Iris pigment epithelial cell (primary cell): Measurements from ENCODE around the gene FAM222A.
A peak's percentile ranks its signal among the peaks of the same experiment; 100 is the strongest.

Experiments
- DNase-seq: peaks from one replicate; pipeline ENCODE4 v3.0.0-alpha.2; 2011; ENCODE audit warnings: low read depth

Gene FAM222A

DNA sequence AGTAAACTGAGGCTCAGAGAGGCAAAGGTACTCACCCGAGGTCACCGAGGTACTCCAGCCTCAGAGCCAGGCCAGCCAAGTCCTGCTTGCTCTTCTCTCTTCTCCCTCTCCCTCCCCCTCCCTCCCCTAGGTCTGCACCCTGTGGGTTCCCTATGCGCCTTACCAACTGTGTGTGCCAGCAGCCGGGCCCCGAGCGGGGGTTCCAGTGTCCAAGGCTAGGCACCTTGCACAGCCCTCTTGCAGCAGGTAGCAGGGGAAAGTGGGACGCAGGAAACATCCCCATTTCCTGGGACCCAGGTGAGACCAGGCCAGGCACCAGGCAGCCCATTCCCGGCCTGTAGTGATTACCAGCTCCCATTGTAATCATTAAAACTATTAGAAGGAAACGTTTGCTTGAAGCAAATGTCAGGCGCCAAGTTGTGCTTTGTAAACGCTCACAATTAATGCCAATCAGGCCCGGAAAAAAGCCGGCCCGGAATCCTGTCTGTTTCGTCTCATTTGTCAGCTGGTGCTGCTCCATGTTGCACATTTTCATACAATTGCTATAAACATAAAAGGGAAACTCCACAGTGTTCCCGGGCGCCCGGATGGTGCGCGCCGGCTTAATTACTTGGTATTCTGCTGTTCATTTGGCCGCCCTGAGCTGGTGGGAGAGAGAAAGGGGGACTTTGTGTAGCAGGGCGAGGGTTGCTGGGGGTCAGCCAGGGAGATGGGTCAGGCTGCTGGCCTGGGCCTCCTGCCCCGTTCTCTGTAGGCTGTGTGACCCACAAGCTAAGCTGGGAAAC is 11.9 kb downstream of the FAM222A start:
- DNase-seq = no peak

DNA sequence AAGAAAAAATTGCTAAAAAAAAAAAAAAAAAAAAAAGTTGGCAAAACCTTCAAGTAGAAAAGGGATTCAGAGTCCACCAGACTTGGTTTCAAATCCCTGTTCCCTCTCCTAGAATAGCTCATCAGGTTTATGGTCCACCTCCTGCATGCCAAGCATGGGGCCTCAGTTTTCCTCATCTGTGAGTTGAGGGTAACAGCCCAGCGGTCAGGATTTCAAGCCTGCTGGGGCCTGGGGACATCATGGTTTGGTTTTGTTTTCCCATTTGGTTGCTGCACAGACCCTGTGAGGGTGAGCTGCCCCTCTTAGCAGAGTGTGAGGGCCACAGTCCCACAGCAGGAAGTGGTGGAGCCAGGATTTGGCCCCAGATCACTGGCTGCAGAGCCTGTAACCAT is 12.5 kb downstream of the FAM222A start:
- DNase-seq = no peak

DNA sequence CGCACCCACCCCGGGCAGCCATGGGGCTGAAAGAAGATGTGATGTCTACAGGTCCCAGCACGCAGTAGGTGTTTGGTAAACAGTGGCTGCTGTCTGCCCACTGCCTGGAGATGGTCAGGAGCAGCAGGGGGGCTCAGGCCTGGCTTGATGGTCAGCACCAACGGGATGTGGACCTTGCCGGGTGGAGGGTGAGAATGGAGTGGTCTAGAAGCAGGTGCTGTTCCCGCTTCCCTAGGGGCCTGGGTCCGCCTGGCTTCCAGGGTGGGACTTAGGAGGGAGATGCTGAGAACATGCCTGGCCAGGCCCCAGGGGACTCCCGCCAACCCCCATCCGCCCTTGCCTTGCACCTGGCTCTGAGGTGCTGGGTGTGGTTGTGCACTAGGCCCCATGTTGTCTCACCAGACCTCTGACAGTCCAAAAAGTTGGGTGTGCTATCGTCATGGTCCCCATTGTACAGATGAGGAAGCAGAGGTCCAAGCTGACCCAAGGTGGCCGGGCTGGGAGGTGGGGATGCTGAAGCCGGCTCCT is 12.9 kb downstream of the FAM222A start:
- no peak for DNase-seq

DNA sequence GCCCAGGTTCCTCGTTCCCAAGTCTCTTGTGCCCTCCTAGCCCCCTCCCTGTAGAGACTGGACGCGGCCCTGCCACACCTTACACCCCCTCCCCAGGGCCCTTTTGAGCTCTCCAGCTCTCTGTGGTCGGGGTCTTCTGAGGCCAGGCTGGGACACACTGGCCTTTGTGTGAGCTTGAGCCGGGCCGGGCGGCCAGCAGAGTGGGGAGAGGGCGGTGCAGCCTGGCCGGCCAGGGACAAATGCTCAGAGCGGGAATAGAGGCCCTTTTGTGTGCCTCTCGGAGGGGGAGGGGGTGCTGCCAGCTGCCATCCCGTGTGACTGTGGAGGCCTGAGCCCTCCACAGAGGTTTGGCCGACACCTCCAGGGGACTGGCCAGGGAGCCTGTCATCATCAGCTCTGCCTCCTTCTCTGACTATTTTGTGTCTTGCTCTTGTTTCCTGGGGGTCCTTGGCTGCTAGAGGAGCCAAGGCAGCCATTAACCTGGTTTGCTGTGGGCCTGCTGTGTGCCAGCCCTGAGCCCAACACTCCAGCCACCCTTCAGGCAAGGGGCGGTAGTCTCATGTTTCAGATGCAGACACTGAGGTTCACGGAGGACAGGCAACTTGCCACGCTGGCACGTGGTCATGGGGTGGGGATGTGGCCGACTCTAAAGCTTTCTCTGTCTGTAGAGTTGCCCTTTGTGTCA is 13.6 kb downstream of the FAM222A start:
- DNase-seq = no peak

DNA sequence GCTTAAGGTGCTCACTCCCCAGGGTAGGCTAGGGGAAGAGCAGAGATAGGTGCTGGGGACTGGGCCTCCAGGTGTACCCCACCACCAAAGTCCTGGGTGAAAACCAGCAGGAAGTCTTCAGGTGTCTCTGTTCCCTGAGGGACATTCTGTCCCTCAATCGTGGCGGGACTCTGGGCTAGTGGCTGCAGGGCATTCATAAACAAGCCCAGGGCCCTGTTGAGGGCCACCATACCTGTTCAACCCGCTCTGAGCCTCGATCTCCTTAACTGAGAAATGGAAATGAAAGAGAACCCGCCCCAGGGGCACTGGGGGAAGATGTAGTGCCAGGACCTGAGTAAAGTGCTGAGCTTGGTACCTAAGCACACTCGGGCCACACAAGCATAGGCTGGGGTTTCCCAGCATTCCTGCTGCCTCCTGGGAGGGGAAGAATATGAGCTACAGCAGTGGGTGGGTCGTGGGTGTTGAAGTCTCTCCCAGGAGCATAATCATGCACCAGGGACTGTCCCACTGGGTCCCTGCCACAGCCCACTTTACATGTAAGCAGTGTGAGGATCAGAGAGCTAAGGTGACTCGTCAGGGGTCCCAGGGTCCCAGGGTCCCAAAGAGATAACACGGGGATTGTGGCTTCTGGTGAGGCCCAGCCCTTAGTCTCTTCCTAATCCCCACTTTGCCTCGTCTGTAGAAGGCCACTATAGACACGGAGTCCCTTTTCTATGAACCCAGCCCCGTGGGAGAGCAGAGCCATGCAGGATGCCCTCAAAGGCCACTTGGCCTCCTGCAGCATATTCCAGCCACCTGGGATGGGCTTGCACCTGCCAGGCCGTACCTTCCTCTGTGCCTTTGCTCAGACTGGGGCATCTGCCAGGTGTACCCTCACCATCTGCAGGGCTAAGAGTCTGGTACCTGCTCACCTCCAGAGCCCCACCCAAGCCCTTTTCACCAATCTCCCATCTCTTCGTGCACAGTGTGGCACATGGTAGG is 14.4 kb downstream of the FAM222A start:
- DNase-seq = no peak

DNA sequence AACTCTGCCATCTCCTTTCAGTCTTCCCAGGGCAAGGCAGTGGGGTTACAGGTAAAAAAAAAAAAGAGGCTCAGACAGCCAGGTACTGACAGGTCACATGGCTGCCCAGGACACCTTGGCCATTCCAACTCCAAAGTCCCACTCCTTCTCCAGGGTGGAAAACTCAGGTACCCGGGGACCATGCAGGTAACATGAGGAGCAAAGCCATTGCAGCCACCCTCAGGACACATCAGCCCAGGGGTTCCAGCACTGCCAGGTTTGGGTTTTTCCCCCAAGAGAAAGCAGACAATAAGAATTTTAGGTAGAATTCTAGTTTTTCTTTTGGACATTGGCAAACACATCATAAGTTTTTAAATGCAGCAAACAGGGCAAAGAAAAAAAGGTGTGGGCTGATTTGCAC is 15.3 kb downstream of the FAM222A start:
- DNase-seq = no peak

DNA sequence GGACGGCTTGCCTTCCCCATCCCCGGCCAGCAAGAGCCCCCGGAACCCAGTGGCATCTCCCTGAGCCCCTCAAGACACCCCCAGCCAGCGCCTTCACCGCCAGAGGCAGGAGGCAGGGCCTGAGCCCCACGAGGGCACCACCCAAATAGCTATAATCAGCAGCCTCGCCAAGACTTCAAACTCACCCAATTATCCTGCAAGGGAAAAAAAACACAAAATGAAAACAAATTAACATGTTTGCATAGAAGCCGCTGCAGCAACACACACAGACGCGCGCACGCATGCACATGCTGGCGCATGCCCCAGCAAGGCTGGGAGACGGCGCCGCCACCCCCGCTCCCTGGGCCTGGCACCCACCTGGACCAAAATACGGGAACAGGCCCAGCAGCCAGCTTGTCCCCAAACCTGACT is 15.8 kb downstream of the FAM222A start:
- DNase-seq = no peak

DNA sequence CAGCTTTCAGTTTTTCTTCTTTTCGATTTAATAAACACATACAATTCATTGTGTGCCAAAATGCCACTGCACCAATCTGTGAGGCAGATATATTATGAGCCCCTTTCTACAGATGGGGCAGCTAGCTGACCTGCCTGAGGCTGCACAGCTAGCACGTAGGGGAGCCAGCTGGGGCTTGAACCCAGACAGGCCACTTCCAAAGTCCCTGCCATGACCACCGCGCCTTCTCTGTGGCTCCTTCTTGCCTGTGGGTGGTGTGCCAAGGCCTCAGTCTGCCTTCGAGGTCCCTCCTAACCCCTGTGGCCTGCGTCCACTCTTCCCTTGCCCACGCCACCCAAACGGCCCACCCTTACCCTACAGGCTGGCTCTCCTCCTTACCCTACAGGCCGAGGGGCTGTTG is 16.2 kb downstream of the FAM222A start:
- DNase-seq = no peak

DNA sequence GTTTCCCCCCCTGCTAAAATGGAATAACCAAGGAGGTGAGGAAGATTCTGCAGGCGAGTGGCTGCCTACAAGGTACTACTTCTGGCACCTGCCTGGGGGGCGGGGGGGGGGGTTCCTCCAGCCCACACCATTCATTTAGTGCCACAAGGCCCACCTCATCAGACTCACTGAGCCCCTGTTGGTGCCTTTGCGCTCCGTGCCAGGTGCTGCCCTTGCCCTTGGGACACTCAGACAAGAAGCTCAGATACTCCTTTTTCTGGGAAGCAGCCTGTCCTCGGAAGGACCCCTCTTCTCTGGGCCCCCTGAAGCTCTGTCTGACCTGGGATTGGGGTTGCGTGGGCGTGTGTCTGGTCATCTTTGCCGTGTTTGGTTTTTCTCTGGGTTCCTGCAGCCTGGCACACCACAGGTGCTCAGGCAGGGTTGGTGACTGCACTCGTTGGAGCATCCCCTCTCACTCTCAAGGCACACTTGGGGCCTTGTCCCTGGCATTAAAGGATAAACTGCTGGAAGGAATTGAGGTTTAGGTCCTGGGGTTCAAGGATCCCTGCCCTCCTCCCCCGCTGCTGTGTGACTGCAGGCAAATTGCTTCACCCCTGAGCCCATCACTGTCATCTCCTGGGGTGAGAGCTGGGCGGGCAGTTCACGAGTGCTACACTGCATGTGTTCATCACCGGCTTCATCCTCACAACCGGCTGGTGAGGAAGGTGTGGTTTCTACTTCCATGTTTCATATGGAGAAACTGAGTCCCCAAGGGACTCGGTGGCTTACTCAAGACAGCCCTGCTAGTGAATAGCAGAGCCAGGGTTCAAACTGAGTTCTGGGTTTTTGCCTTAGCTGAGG is 16.9 kb downstream of the FAM222A start:
- no peak for DNase-seq

DNA sequence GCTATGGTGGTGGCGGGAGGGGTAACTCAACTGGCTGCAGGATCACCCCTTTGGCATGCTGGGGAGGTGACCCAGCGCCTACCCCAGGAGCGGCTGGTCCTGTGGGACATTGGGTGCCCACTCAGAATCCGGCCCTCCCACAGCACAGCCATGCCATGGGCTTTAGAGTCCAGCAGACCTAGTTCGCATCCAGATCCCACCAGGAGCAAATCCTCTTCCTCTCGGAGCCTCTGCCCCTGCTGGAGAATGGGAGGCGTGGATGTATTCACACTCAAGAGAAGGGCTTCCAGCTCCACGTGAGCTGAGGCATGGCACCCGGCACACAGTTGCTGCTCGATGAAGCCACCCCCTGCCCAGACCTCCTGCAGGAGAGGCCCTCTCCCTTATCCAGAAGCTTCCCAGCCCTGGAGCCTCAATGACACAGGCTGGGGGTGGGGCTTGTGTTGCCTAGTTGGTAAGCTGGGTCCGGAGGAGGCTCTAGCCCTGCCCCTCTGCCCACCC is 17.7 kb downstream of the FAM222A start:
- DNase-seq = no peak

DNA sequence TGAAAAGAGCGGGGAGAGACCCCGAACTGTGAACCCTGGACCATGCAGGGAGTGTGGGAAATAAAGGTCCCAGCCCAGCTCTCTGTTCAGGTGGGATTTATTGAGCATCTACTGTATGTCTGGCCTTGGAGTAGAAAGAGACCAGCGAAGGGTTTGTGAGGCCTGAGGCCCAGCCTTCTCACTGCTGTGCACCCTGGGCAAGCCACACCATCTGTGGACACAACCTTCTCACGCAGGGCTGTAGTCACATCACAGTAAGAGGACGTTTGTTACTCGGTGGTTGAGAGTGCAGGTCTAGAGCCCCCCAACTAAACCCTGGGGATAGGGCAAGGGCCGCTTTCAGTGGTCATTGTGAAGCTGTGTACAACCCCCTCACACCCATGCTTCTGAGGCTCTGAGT is 18.2 kb downstream of the FAM222A start:
- no peak for DNase-seq

DNA sequence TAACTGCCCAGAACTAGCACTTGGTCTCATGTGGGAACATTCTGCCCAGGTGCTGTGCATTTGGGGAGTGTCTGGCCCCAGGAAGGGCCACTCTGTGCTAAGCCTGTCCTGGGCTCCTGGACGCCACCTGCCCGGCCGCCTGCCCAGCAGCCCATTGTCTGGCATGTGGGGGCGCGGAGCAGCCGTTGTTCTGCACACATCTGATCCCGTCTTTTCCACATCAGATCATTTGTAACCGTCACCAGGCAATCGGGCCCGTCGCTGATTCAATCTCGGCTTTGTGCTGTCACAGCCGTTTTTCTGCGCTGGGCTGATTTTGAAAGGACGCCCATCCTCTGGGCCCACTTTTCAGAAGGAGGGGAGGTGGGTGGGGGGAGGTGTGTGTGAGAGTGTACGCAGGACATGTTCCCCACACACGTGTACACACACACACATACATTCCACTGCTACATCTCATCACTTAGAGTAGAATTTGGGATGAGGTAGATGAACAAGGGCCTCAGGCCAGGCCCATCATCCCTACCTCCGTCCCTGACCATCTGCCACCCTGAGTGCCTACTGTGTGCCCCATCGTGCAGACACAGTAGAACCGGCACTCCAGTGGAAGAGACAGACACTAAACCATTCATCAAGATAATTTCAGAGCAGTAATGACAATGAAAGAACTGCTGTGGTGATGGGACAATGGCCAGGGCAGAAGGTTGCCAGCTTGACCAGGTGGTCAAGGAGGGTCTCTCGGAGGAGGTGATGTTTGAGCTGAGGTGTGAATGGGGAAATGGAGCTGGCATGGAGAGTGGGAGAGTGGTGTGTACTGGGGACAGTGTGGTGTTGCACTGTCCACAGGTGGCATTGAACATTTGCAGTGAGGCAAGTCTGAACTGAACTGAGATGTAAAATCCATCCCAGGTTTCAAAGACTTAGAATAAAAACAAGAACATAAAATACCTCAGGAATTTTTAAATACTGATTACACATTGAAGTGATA is 19.0 kb downstream of the FAM222A start:
- no peak for DNase-seq

DNA sequence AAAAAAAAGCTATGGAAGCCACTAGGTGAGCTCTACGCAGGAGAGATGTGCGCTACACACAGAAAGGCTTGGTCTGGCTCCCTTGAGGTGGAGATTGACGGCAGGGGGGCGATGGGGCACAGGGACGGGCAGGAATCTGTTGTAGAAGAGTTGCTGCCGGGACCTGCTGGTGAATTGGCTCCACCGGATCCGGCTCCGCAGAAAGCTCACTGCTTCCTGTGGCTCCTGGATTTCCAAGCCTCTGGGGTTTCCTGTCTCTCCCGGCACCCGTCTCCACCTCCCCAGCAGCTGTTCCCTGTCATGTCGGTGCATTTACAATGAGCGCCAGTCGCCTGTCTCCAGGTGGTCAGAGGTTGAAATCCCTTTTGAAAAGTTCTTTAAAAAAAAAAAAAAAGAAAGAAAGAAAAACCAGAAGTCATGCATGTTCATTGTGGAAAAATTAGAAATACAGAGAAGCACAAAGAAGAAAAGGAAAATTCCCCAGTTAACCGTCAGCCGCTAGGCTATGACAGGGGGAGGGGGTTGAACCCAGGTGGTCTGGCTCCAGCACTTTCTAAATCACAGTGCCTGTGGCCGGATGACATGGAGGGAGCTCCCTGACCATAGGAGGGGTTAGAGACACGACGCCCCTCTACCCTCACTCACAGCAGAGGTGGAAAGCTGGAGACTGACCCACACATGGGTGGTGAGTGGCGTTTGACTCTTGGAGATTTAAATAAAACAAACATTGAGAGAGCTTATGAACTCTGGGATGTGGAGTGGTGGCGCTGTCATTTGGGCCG is 20.8 kb downstream of the FAM222A start:
- DNase-seq = no peak

DNA sequence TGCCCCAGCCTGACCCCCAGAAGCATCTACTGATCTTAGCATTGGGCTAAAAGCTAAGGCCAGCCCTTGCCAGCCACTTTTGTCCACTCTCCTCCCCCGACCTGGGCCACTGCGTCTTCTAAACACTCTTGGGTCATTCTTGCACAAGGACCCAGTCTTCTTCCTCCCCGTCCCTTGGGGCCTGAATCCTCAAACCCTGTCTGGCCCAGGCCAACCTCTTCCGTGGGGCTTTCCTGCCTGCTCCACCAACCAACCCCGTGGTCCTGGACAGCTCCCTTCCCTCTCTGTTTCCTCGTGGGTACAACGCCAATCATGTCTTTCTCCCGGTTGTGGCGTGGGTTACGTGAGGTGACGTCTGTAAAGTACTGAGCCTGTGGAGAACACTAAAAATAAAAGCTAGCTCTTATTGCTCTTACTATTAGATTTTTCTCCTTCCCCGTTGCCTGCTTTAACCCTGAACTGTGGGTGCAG is 21.5 kb downstream of the FAM222A start:
- no peak for DNase-seq

DNA sequence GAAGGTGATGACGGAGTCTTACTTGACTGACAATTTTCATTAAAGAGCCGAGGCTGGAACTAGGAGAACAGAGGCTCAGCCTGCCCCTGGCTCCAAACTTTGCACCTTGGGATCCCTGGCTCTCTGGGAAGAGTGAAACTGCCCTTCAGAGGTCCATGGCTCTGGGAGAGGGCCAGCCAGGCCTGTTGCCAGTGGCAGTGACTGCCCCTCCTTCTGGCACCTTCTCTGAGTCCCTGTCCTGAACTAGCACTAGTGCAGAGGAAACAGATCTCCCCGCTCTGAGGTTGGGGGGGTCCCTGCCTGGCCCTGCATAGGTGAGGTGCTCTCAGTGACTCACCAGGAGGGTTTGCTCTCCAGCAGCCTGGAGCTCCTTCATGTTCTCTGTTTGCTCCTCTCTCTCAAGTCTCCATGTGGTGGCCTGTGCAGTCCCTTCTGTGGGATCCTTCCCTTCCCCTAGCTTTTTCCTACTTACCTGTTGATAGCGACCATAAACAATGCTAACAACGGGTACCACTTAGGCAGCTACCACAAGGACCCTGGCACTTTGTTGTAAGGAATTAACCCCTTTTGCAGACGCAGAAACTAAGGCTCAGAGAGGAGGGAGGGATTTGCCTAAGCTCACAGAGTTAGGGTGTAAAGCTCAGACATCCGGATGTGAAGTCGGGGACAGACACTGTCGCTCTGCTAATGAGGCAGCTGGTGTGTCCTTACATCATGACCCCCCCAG is 22.4 kb downstream of the FAM222A start:
- DNase-seq = no peak

DNA sequence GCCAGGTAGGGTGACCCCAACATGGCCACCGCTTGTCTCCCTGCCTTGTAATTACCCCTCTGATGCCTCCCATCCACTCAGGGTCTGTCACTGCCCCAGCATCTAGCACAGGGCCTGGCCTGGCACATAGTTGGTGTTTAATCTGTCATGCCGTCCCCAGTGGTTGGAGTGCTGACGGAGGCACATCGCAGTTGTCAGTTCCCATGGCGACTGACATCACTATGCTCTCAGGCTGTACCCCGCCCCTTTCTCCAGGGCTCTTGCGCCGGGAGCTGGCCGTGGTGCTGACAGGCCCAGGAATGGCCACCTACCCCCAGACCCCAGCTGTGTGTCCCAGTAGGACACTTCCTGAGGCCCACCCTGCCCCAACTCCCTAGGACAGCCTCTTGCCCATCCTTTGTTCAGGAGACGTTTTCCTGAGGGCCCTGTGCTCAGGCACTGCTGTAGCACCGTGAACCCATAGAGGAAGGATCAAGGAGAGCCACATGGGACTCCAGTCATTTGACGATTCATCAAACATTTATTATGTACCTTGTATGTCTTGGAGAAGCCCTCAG is 23.0 kb downstream of the FAM222A start:
- DNase-seq = peak; percentile 63

DNA sequence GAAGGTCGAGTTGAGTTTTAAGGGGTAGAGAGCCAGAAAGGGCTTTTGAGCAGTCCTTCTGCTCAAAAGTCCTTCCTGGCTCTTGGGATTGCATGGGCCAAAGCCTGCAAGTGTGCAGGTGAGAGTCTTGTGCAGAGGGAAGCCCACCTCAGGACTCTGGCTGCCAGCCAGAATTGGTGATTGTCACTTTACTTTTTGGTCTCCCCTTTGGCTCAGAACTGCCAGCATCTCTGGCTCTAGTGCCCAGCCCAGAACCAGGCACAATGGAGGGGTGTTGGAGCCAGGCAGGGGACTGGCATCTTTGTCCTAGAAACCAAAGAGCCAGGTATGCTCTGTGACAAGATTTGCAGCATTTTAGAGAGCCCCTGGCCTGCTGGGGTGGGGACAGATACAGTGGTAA is 23.5 kb downstream of the FAM222A start:
- DNase-seq = no peak

DNA sequence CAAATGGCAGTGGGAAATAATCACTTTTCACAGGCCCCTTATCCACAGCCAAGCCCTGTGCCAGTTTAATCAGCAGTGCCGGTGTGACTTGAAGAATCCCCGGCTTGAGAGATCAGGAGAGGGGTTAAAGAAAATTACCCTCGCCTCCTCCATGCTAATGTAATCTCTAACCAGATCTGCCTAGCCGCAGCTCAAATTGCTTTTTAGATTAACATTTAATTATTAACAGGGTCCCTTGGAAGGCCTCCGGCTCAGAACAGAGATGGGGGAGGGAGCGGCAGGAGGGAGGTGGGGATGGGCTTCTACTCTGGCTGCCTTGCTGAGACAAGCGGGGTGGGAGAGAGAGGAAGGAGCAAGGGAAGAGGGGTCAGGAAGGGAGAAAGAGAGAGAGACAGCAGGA is 24.0 kb downstream of the FAM222A start:
- DNase-seq = no peak
